ENCODE data around the gene SPHK2.

Gene SPHK2

DNA sequence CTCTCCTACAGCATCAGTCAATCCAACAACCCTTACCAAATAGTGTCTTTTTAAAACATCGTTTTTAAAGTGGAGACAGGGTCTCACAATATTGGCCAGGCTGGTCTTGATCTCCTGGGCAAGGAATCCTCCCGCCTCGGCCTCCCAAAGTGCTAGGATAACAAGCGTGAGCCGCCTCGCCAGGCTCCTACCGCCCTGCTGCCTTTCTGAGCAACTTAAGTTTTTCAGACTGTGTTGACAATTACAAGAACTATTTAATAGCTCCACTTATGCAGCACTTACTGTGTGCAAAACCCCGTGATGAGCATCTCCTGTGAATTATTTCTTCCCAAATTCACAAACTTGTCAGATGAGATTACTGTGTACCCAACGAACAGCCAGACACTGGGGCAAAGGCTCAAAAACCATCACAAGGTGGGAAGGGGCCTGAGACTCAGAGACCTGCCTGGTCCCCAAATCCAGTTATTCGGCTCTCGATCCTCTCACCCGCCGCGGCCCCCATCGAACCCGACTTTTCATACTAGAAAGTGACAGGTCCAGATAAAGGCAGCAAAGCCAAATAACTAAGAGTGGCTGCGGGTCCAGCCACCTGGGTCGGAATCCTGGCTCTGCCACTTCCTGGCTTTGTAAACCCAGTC lies 909 bp upstream of the SPHK2 start:
- H3K4me3 ChIP-seq (ENCODE audit: low read depth, low read length), result peak overlapping the region; percentile 98
- H3K9ac ChIP-seq (ENCODE audit: low read depth, low read length), result peak overlapping the region; percentile 100
- no peaks in the 10 kb centered on the region for H3K27me3 ChIP-seq (ENCODE audit: control insufficient read depth, insufficient read depth, low read length)
- peaks cover 32% of the 10 kb centered on the region for H3K36me3 ChIP-seq (ENCODE audit: control insufficient read depth, insufficient read depth, low read length)
- H3K4me1 ChIP-seq (ENCODE audit: control insufficient read depth, insufficient read depth, low read length), result peaks cover 24% of the 10 kb centered on the region
- no peaks in the 10 kb centered on the region for H3K9me3 ChIP-seq (ENCODE audit: control insufficient read depth, insufficient read depth, low read length)

DNA sequence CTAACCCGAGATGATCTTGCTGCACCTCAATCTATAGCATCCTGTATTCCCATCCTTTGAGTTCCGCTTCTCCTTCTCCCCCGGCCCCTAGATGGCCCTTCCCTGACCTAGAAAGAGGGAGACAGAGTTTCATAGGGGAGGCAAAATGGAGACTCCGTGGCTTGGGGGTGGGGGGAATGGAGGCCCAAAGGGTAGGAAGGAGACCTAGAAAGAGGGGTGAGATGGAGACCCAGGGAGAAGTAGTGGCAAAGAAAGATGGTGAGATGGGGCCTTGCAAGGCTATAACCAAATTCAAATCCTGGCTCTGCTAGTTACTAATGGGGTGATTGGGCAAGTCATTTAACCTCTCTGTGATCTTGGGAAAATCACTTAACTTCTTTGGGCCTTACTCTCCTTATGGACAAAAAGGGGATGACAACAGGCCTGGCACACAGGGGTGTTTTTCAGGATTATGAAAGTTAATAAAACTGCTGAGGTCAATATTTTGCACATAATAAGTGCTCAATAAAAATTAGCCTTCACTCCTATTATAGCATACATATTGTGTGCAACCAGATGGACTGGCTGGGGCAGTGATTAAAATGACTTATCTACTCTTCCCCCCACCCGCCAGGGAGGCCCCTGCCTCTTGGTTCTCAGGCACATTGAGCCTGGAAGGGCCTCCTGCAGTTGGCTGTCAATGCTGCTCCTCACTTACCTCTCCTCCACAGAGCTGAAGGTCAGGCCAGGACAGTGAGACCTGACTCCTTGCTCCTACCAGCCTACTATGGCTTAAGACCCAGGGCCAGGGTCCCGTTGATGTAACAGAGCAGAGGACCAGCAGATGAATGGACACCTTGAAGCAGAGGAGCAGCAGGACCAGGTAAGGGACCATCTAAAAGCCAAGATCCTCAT lies 633 bp downstream of the SPHK2 start:
- Histone ChIP-seq H3K27me3 (ENCODE audit: control insufficient read depth, insufficient read depth, low read length) (no peaks in the 10 kb centered on the region), H3K9ac (ENCODE audit: low read depth, low read length) (peak overlapping the region; percentile 100), H3K36me3 (ENCODE audit: control insufficient read depth, insufficient read depth, low read length) (peaks cover 31% of the 10 kb centered on the region), H3K4me3 (ENCODE audit: low read depth, low read length) (peak overlapping the region; percentile 98), H3K9me3 (ENCODE audit: control insufficient read depth, insufficient read depth, low read length) (no peaks in the 10 kb centered on the region), H3K4me1 (ENCODE audit: control insufficient read depth, insufficient read depth, low read length) (peaks cover 16% of the 10 kb centered on the region)

DNA sequence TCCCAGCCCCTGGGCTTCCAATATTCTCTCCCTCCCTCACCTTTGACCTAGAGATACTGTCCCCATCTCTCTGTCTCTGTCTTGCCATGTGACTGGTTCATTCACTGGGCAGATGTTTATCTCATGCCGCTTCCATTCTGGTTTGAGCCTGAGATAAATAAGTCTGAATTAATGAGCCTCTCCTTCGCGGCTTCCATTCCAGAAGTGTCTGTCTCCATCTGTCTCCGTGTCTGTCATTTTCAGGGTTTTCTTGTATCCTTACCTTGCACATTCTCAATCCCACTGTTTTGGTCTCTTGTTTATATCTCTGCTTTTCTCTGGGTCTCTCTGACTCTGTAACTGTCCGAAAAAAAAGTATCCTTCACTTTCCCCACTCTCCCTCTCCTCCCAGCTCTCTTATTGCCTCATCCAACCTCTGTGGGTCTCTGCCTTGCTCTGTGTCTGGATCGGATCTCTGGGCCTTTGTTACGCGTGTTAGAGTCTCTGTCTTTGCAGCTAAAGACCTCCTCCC lies 4.3 kb downstream of the SPHK2 start:
- Histone ChIP-seq H3K27me3 (ENCODE audit: control insufficient read depth, insufficient read depth, low read length) (no peaks in the 10 kb centered on the region), H3K4me1 (ENCODE audit: control insufficient read depth, insufficient read depth, low read length) (peaks cover 4% of the 10 kb centered on the region), H3K9ac (ENCODE audit: low read depth, low read length) (no peak overlapping the region), H3K36me3 (ENCODE audit: control insufficient read depth, insufficient read depth, low read length) (peaks cover 3% of the 10 kb centered on the region), H3K9me3 (ENCODE audit: control insufficient read depth, insufficient read depth, low read length) (no peaks in the 10 kb centered on the region), H3K4me3 (ENCODE audit: low read depth, low read length) (peak overlapping the region; percentile 41)

DNA sequence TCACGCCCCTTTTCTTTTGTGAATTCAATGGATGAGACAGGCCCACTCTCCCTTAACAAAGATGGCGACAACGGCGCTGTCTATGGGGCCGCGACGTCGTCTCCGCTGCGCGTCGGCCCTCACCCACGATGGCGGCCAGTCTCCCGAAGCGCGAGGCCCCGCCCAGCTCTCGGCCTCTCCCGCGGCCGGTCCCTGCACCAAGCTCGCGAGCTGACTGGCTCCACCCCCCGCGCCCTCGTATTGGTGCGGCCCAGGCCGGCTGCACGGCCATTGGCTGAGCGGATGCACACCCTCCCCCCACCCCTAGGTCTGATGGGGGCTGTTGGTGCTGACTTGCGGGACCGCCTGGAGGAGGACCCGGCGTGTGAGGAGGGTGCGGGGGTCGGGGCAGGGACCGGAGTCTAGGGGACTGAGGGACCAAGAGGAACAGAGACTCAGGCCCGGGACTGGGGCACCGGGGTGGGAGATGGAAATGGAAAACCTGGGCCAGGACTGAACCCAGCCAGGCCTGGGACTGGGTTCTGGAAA lies 4.8 kb downstream of the SPHK2 start:
- Histone ChIP-seq H3K9ac (ENCODE audit: low read depth, low read length) (peak overlapping the region; percentile 37), H3K4me1 (ENCODE audit: control insufficient read depth, insufficient read depth, low read length) (peaks cover 4% of the 10 kb centered on the region), H3K9me3 (ENCODE audit: control insufficient read depth, insufficient read depth, low read length) (no peaks in the 10 kb centered on the region), H3K36me3 (ENCODE audit: control insufficient read depth, insufficient read depth, low read length) (no peaks in the 10 kb centered on the region), H3K4me3 (ENCODE audit: low read depth, low read length) (peak overlapping the region; percentile 87), H3K27me3 (ENCODE audit: control insufficient read depth, insufficient read depth, low read length) (no peaks in the 10 kb centered on the region)

DNA sequence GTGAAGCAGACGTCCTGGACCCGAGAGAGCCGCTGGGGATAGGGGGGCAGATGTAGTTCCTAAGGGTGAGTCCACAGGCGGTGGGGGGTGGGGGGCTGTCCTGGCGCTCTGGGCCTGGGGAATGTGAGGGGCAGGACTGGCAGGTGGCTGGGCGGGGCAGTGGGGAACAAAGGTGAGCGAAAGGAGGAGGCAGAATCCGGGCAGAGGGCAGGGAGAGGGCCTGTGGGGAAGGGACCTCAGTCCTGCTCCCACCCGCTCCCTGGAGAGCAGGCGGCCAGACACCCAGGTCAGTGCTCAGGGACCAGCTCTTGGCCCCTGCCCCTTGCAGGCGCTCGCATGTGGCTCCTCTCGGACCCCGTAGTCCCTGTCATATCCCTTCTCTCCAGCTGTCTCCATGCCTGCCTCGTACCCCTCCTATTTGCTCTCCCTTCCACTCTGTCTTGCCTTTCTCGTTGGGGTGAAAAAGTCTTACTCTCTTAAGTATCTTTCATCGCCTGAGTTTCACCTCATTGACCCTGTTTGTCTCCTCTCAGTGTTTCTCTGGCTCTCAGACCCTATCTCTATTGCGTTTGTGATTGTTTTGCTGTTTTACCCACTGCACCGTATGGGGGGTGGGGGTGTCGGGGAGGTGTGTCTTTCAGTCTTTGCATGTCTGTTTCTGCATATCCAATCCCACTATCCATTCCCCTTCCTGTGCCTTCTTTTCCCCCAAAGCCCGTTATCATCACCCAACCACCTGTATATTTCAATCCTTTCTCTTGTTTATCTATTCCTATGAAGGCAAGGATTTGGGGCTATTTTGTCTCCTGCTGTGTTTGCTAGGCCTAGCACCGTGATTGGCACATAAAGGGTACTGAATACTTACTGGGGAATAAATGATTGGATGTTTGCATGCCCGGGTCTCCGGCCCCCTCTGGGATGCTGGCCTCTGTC lies 5.8 kb downstream of the SPHK2 start:
- no peaks in the 10 kb centered on the region for H3K9me3 ChIP-seq (ENCODE audit: control insufficient read depth, insufficient read depth, low read length)
- no peaks in the 10 kb centered on the region for H3K36me3 ChIP-seq (ENCODE audit: control insufficient read depth, insufficient read depth, low read length)
- H3K9ac ChIP-seq (ENCODE audit: low read depth, low read length), result peak overlapping the region; percentile 37
- peaks cover 4% of the 10 kb centered on the region for H3K4me1 ChIP-seq (ENCODE audit: control insufficient read depth, insufficient read depth, low read length)
- no peaks in the 10 kb centered on the region for H3K27me3 ChIP-seq (ENCODE audit: control insufficient read depth, insufficient read depth, low read length)
- H3K4me3 ChIP-seq (ENCODE audit: low read depth, low read length), result peak overlapping the region; percentile 87

DNA sequence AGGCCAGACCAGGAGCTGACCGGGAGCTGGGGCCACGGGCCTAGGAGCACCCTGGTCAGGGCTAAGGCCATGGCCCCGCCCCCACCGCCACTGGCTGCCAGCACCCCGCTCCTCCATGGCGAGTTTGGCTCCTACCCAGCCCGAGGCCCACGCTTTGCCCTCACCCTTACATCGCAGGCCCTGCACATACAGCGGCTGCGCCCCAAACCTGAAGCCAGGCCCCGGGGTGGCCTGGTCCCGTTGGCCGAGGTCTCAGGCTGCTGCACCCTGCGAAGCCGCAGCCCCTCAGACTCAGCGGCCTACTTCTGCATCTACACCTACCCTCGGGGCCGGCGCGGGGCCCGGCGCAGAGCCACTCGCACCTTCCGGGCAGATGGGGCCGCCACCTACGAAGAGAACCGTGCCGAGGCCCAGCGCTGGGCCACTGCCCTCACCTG lies 6.6 kb downstream of the SPHK2 start:
- Histone ChIP-seq H3K4me1 (ENCODE audit: control insufficient read depth, insufficient read depth, low read length) (peaks cover 4% of the 10 kb centered on the region), H3K9ac (ENCODE audit: low read depth, low read length) (no peak overlapping the region), H3K9me3 (ENCODE audit: control insufficient read depth, insufficient read depth, low read length) (no peaks in the 10 kb centered on the region), H3K27me3 (ENCODE audit: control insufficient read depth, insufficient read depth, low read length) (no peaks in the 10 kb centered on the region), H3K36me3 (ENCODE audit: control insufficient read depth, insufficient read depth, low read length) (no peaks in the 10 kb centered on the region), H3K4me3 (ENCODE audit: low read depth, low read length) (no peak overlapping the region)

DNA sequence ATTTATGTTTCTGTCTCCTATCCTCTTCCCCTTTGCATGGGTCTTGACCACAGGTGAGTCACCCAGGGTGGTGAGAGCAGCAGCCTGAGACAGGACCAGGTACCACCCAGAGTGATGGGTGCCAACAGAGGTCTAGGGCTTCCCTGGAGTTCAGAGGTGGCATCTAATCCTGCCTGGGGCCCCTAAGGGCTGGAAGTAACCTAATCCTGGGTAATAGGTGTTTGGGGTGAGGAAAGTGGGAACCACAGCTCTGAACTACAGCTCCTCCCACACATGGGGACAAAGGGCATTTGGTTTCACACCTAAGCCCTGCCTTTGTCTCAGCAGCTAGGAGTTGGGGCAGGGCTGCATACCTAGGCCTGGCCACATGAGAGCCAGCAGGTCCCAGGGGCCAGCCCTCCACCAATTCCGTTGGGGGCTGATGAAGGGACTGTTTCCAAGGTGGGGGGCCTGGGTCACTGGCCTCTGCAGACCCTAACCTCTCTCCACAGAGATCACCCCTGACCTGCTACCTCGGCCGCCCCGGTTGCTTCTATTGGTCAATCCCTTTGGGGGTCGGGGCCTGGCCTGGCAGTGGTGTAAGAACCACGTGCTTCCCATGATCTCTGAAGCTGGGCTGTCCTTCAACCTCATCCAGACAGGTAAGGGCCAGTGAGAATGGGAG lies 8.0 kb downstream of the SPHK2 start:
- no peak overlapping the region for H3K9ac ChIP-seq (ENCODE audit: low read depth, low read length)
- H3K36me3 ChIP-seq (ENCODE audit: control insufficient read depth, insufficient read depth, low read length), result peaks cover 2% of the 10 kb centered on the region
- no peaks in the 10 kb centered on the region for H3K9me3 ChIP-seq (ENCODE audit: control insufficient read depth, insufficient read depth, low read length)
- no peaks in the 10 kb centered on the region for H3K27me3 ChIP-seq (ENCODE audit: control insufficient read depth, insufficient read depth, low read length)
- no peak overlapping the region for H3K4me3 ChIP-seq (ENCODE audit: low read depth, low read length)
- H3K4me1 ChIP-seq (ENCODE audit: control insufficient read depth, insufficient read depth, low read length), result peaks cover 4% of the 10 kb centered on the region

DNA sequence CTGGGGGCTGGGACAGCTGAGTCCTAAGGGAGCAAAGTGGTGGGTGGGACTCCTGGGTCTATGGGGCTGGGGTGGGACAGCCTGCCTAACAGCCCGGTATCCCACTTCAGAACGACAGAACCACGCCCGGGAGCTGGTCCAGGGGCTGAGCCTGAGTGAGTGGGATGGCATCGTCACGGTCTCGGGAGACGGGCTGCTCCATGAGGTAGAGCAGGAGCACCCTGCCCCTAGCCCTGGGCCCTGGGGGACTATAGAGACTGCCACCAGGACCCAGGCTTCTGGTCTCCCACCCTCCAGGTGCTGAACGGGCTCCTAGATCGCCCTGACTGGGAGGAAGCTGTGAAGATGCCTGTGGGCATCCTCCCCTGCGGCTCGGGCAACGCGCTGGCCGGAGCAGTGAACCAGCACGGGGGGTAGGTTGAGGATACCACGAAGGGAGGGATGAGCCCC lies 8.6 kb downstream of the SPHK2 start:
- Histone ChIP-seq H3K4me3 (ENCODE audit: low read depth, low read length) (no peak overlapping the region), H3K27me3 (ENCODE audit: control insufficient read depth, insufficient read depth, low read length) (no peaks in the 10 kb centered on the region), H3K9me3 (ENCODE audit: control insufficient read depth, insufficient read depth, low read length) (no peaks in the 10 kb centered on the region), H3K4me1 (ENCODE audit: control insufficient read depth, insufficient read depth, low read length) (peaks cover 4% of the 10 kb centered on the region), H3K36me3 (ENCODE audit: control insufficient read depth, insufficient read depth, low read length) (peaks cover 6% of the 10 kb centered on the region), H3K9ac (ENCODE audit: low read depth, low read length) (no peak overlapping the region)

DNA sequence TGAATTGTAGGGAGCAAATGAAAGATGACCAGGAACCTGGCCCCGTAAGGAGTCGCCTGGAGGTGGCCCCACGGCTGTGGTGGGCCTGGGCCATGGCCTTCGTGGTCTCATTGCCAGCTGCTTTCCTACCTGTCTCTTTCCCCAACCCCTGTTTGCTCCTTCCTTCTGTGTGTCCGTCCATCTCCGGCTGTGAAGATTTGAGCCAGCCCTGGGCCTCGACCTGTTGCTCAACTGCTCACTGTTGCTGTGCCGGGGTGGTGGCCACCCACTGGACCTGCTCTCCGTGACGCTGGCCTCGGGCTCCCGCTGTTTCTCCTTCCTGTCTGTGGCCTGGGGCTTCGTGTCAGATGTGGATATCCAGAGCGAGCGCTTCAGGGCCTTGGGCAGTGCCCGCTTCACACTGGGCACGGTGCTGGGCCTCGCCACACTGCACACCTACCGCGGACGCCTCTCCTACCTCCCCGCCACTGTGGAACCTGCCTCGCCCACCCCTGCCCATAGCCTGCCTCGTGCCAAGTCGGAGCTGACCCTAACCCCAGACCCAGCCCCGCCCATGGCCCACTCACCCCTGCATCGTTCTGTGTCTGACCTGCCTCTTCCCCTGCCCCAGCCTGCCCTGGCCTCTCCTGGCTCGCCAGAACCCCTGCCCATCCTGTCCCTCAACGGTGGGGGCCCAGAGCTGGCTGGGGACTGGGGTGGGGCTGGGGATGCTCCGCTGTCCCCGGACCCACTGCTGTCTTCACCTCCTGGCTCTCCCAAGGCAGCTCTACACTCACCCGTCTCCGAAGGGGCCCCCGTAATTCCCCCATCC lies 9.4 kb downstream of the SPHK2 start:
- H3K9me3 ChIP-seq (ENCODE audit: control insufficient read depth, insufficient read depth, low read length), result no peaks in the 10 kb centered on the region
- H3K9ac ChIP-seq (ENCODE audit: low read depth, low read length), result no peak overlapping the region
- no peak overlapping the region for H3K4me3 ChIP-seq (ENCODE audit: low read depth, low read length)
- H3K4me1 ChIP-seq (ENCODE audit: control insufficient read depth, insufficient read depth, low read length), result no peaks in the 10 kb centered on the region
- H3K27me3 ChIP-seq (ENCODE audit: control insufficient read depth, insufficient read depth, low read length), result no peaks in the 10 kb centered on the region
- H3K36me3 ChIP-seq (ENCODE audit: control insufficient read depth, insufficient read depth, low read length), result peaks cover 6% of the 10 kb centered on the region

DNA sequence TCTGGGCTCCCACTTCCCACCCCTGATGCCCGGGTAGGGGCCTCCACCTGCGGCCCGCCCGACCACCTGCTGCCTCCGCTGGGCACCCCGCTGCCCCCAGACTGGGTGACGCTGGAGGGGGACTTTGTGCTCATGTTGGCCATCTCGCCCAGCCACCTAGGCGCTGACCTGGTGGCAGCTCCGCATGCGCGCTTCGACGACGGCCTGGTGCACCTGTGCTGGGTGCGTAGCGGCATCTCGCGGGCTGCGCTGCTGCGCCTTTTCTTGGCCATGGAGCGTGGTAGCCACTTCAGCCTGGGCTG lies 9.9 kb downstream of the SPHK2 start:
- peak overlapping the region; percentile 49 for H3K4me3 ChIP-seq (ENCODE audit: low read depth, low read length)
- no peaks in the 10 kb centered on the region for H3K27me3 ChIP-seq (ENCODE audit: control insufficient read depth, insufficient read depth, low read length)
- peaks cover 6% of the 10 kb centered on the region for H3K36me3 ChIP-seq (ENCODE audit: control insufficient read depth, insufficient read depth, low read length)
- peaks cover 5% of the 10 kb centered on the region for H3K4me1 ChIP-seq (ENCODE audit: control insufficient read depth, insufficient read depth, low read length)
- peak overlapping the region; percentile 37 for H3K9ac ChIP-seq (ENCODE audit: low read depth, low read length)
- H3K9me3 ChIP-seq (ENCODE audit: control insufficient read depth, insufficient read depth, low read length), result no peaks in the 10 kb centered on the region

Data from iPS-15b (cell line).